Hypothalamus (tissue), 51 donors: ENCODE measurements around the gene POLR2C.
"Not testable (repeated sequence)": the region's sequence is repeated elsewhere in the genome, so short reads cannot be mapped to it uniquely, and the experiment has no call there.

Source experiments
- DNase-seq, 51 donors: peaks; one replicate each; lab custom pipeline; 2025; lab: John Stamatoyannopoulos, UW

The POLR2C gene

DNA sequence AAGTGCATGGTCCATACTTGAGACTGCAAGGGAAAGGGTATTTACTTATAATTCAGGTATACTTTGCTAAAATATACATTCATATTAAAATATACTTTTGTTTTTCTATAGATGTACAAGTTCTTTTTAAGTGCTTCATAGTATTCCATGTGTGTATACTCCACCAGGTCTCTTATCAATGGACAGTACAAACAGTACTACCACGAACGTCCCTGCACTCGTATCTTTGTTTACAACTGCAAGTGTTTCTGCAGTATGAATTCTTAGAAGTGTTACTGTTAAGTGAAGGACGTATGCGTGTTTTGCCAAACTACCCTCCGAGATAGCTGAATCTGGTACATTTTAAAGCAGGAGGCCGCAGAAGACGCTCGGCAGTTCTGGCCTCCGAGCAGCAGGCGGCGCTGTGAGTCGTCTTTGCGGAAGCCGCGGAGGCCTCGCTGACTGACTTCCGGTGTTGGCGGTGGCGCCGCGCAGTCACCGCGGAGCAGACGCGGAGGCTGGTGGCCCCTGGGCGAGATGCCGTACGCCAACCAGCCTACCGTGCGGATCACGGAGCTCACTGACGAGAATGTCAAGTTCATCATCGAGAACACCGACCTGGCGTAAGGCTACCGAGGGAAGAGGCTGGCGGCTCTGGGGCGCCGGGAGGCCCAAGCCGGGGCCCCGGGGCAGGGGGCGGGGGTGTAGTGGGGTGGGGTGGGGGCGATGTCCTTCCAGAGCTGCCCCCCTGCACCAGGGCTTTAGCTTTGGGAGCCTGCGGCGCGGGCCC is at the start of gene POLR2C:
Gene POLR2C (plus strand): TSS at position 471 of the 769 bp plus-strand sequence. CDS start 46 bp downstream, at position 517.
- peak in 49 of 51 donors; percentile 15 to 87 (median 70) for DNase-seq

DNA sequence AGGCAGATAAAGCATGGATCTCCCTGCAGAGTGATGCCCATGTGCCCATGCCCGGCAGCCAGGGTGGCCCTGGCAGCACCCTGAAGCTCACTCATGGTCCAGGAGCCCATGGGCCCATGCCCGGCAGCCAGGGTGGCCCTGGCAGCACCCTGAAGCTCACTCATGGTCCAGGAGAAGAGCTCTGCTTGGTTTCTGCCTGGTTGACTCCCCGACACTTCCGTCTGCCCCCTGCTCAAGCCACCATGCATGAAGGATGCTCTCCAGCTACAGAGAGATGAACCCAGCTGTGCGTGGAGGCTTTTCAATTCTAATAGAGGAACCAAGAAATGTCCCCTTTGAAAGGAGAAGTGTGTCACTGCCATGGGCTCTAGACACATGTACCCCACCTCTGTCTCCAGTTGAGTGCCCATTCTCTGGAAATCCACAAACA is 49.2 kb upstream of the POLR2C start:
- DNase-seq, result no peak

DNA sequence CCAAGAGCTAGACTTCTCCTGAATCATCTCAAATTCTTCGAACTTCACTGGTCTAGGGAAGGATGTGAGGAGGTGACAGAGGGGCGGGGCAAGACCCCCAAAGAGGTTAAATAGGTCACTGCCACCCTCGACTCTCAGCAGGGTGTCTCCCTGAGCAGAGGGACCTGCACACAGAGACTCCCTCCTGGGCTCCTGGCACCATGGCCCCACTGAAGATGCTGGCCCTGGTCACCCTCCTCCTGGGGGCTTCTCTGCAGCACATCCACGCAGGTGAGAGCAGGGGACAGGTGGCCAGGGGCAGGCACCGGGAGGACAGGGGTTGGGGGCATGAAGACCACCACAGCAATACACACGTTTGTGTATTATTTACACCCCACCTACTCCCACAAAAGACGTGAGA is 48.7 kb upstream of the POLR2C start:
- no peak for DNase-seq

DNA sequence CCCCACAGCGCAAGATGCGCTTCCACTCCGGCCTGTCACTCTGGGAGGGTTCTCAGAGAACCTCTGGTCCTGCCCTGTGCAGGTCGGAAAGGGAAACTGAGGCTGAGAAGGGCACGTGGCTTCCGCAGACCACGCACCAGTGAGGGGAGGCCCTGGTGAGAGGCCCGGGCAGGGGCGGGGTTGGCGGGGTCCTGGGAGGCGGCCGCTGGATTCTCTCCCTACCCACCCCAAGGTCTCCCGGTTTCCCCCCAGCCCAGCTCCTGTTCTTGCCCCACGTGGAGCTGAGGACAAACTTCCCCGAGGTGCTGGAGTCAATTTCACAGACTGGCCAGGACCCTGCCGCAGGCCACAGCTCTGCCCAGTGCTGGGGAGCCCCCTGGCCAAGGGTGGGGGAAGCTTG is 46.4 kb upstream of the POLR2C start:
- no peak for DNase-seq

DNA sequence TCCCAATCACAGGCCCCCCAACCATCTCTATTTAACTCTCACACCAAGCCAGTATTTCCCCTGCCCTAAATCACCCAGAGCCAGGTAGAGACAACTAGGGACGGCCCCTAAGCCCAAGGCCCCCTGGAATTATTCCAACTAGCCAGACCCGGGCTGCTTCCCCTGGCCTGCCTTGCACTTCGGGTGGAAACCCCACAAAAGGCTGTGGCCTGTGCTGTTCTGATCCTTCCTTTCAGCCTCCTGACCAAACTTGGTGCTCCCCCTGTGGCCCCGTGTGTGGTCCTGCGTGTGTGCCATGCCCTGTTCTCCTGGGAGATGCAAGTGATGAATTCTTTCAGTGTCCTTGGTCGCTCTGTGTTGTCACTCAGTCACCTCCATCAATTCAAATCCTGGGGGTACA is 43.0 kb upstream of the POLR2C start:
- no peak for DNase-seq

DNA sequence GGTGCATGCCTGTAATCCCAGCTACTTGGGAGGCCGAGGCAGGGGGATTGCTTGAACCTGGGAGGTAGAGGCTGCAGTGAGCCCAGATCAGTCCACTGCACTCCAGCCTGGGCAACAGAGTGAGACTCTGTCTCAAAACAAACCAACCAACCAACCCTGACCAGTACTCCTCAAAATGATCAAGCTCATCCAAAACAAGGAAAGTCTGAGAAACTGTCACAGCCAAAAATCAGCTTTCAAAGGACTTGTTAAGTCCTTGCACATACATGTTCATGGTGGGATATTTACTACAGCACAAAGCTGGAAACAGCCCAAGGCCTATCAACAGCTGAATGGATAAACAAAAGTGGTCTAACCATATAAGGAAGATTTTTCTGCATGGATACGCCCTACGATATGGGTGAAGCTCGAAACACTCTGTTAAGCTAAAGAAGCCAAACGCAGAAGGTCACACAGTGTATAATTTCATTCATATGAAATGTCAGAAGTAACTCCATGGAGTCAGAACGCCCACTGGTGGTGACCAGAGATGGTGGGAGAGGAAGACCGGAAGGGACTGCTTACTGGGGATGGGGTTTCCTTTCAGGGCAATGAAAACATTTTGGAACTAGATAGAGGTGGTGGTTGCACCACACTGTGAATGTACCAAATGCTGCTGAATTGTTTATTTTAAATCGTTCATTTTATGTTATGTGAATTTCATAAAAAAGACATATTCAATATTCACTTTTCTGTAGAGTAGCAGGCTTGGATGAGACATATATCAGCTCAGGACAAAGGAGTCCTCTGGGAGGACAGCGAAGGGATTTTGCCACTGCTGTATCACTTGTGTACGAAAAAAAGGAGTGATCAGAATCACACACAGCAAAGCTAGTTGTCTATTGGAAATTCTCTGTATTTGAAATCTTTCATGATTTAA is 40.2 kb upstream of the POLR2C start:
- peak in 4 of 51 donors; percentile 4 to 30 (median 19) for DNase-seq

DNA sequence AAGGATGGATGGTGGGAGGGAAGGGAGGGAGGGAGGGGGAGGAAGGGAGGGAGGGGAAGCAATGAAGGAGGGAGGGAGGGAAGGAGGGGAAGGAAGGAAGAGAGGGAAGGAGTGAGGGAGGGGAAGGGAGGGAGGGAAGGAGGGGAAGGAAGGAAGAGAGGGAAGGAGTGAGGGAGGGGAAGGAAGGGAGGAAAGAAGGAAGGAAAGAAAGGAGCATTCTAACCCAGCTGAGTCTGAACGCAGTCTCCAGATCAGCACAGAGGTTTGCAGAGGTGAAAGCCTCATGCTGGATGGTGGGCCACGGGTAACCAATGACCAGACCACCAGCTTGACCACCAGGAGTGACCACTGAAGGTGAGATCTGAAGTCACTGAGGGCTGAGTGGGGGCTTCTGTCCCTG is 39.3 kb upstream of the POLR2C start:
- DNase-seq, result no peak

DNA sequence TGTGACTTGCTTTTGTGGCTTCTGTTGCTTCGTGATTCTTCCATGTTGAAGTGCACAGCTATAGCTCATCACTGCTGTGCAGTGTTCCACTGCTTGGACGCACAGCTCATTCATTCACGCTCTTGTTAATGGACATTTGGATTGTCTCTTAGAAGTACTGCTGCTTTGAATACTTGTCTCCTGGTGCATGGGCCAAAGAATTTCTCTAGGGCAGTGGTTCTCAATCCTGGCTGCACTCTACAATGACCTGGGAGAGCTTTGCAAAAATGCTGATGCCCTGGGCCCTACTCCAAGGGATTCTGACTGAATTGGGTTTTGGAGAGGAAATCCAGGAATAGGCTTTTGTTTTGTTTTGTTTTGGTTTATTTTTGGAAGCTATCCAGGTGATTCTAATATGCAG is 37.9 kb upstream of the POLR2C start:
- DNase-seq, result peak in 1 of 51 donors; percentile 17

DNA sequence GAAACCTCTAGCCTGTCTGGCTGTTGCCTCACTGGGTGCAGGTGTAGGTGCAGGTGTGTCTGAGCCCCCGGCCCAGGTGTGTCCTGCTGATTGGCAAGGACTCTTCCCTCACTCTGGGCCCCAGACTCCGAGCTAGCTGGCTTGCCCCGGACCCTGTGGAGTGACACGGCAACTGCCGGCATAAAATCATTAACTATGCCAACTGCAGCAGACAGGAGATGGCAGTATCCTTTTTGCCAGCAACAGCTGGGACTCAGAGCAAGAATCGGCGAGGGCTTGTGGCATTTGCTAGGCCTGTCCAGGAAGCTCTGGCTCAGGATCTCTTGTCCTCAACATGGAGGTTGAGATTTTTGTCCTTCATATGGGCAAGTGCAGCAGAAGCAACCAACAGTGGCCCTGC is 36.1 kb upstream of the POLR2C start:
- DNase-seq, result no peak

DNA sequence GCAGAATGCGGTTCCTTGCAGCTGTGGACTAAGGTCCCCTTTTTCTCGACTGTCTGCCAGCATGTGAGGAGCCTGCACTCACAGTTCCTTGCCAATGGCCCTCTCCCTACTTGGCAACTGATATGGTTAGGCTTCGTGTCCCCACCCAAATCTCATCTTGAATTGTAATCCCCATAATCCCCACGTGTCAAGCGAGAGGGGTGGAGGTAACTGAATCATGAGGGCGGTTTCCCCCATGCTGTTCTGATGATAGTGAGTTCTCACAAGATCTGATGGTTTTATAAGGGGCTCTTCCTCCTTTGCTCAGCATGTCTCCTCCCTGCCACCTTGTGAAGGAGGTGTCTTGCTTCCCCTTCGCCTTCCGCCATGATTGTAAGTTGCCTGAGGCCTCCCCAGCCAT is 35.2 kb upstream of the POLR2C start:
- DNase-seq, result no peak

DNA sequence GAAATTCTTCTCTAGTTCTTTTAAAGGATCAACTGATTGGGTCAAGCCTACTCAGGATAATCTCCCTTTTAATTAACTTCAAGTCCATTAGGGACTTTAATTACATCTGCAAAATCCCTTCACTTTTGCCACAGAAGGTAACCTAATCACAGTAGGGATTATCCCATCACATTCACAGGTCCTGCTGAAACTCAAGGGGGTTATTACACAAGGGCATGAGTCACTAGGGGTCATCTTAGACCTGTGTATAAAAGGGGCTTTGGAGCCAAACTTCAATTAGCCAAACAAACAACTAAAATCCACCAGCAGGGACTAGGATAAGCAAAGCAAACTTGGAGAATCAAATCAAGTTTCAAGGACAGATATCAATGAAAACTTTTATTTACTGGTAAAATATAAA is 34.7 kb upstream of the POLR2C start:
- DNase-seq, result no peak

DNA sequence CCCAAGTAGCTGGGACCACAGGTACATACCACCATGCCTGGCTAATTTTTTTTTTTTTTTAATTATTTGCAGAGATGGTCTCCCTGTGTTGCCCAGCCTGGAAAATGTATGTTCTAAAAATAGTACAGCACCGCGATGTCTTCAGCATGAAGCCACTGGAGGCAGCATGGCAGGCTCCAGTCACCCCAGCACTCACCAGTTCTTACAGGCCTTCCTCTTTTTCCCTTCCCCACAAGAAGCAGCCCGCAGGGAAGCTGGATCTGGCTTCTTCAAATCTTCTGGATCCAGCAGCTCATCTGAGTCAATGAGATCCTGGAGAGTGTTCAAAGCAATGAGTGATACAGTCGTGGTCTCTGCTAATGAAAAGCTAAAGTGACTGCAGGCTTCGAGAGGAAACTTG is 31.5 kb upstream of the POLR2C start:
- DNase-seq, result no peak

DNA sequence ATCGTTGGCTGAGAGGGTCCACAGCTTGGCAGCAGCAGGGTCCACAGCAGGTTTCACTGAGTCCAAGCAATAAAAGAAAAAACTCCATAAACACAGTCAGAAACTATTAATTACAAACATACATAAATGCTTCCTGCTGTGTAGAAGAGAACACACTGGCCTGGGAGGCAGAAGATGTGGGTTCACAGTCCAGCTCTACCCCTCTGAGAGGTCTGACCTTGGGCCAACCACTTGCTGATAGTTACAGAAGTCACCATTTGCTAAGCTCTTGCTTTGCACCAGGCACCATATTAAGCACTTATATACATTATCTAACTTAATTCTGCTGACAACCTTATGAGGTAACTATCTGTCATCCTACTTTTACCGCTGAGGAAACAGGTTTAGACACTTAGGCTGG is 30.0 kb upstream of the POLR2C start:
- no peak for DNase-seq

DNA sequence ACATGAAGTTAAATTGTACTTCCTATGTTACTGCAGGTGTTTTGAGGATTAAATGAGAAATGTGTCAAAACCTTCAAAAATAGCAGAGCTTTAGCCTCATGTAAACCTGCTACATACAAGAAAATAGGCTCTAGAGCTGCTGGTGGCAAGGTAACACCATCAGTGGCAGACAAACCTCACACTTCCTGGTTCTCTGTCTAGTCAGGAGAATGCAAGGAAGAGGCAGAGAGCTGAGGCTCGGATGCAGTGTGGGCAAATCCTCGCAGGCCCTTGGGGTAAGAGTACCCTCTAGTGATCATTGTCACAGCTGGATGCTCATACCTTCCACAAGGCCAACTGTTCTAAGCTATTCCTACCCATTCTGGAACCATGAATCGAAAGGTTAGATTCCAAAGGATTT is 29.5 kb upstream of the POLR2C start:
- no peak for DNase-seq

DNA sequence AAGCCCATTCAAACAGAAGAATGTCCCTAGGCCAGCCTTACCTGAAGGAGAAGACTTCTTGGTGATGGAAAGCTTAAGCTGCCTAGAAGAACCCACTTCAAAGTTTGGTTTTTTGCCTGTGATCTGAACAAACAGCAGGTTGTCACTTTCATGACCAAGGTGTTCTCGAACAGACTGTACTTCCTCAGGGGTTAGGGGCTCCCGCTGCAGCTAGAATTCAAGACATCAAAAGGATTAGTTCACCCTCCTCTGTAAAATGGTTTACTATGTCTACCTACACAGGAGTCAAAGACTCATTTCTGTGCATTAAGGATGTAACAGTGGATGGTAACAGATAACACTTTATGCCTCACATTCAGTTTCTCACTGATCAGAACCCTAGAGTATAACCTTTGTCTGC is 28.5 kb upstream of the POLR2C start:
- no peak for DNase-seq

DNA sequence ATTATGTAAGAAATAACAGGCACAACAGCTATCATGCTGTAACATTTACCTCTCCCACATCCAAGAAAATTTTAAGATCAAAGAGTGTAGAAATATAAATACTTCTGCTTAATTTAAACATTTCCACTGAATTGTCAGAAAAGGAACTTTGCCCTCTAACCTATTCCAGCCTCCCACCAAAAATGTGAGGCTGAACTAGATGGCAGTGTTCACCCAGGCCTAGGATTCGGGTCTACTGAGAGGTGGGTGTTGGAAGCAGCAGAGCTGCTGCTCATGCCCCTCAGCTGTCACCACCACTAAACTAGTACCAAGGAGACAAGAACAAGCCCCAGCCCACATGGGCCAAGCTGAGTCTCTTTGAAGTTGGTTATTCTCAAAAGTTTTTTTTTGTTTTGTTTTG is 26.6 kb upstream of the POLR2C start:
- no peak for DNase-seq

DNA sequence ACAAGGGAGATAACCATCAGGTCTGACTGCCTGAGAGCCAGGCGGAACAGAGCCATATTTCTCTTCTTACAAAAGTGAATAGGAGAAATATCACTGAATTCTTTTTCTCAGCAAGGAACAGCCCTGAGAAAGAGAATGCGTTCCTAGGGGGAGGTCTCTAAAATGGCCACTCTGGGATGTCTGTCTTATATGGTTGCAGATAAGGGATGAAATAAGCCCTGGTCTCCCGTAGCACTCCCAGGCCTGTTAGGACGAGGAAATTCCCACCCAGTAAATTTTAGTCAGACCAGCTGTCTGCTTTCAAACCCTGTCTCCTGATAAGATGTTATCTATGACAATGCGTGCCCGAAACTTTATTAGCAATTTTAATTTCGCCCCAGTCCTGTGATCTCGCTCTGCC is 22.5 kb upstream of the POLR2C start:
- not testable (repeated sequence) for DNase-seq

DNA sequence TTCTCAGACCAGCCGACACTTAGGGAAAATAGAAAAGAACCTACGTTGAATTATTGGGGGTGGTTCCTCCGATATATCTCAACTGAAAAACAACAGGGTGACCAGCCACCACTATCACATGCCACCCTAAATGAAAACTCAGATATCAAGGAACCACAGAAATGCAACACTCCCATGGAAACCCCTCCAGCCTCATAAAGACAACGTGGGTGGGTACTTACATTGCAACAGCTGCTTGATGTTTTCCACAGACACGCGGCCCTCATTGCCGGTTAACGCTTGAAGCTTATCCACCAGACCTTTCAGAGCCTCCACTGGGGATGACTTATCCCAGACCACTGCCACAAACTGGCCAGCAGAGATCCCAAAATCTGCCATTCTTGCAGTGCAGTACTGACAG is 21.9 kb upstream of the POLR2C start:
- not testable (repeated sequence) for DNase-seq

DNA sequence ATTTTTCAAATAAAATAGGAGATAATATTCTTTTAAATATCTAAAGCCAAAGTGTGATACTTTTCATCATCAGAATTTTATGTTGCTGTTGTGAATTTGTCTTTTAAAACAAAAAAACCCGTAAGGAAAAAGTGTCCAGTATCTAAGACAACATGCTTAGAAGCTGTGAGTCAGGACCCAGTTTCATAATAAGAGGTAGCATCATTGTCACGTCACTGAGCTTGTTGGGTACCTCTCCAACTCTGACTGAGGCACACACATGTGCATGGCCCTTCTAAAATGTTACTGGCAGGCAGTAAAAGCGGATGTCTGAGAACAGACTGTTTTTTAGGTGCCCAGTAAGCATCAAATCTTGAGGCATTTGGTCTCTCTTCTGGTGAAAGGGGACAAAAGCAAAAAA is 17.8 kb upstream of the POLR2C start:
- DNase-seq, result no peak

DNA sequence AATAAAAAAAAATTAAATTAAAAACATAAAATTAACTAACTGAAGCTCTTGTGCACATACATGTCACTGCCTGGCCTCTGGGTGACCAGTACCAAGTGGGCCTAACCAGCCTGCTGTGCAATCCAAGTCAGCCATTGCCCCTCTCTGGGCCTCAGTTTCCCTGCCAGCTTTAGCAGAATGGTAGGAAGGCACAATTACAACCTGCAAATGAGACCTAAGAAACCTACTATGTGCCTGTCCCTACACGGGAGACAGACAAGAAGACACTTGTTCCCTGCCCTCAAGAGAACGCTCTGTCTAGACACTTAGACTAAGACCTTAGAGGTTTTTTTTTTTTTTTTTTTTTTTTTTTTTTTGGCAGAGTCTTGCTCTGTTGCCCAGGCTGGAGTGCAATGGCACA is 17.0 kb upstream of the POLR2C start:
- DNase-seq, result no peak

DNA sequence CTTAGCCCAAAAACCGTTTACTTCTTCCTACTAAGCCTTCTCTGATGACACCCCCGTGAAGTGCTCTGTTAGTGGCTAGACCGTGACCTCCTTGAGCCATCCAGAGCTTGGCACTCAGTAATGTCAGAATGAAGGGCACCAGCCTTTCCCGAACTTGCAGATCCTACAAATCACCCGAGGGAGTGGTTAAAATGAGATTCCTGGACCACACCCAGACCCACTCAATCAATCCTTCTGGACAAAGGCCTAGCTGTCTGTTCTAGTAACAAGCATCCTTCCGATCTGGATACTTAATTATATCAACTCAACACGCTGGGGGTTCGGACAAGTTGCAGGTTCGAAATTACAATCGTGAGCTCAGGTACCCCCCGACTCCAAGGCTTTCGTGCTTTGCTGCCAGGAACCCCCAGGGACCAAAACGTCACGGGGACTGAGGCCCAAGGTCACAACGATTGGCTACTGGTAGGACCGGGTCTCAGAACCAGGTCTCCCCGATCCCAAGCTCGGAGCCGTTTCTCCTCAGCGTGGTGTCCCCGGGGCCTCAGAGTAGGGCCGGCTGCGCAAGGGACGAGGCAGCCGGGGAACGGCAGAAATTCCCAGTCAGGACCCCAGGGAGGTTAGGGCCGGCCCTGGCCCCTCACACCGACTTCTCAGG is 15.8 kb upstream of the POLR2C start:
- DNase-seq, result peak in 6 of 51 donors; percentile 41 to 51 (median 50)
